GM12878 (cell line): Measurements from ENCODE around the gene MASP1.

Experiments used
- CHD4 ChIP-seq: fragments of 200-600 bp; sonication (generic); IDR thresholded peaks from 2 replicates; pipeline ENCODE4 v1.6.1; 2016; ENCODE audit warnings: mild to moderate bottlenecking
- CTCF ChIP-seq, 3 experiments: IDR thresholded peaks in 2 of 3; conservative IDR thresholded peaks in 1 of 3; 2 replicates each; pipeline ENCODE4 v1.5.1; 2011; ENCODE audit warnings: low read depth in 3 of 3, low read length in 3 of 3, mild to moderate bottlenecking in 3 of 3, control low read depth in 2 of 3, moderate library complexity in 2 of 3, inconsistent platforms in 1 of 3, mixed read lengths in 1 of 3; ENCODE audit not compliant: control insufficient read depth in 2 of 3, insufficient read depth in 1 of 3; ENCODE audit errors: extremely low read depth in 1 of 3
- EED ChIP-seq: sonication (generic); IDR thresholded peaks from 2 replicates; pipeline ENCODE4 v1.6.1; 2016; ENCODE audit warnings: antibody characterized with exemption, low read depth
- EP300 ChIP-seq, 2 experiments: fragments of 150-350 bp in 1 of 2; IDR thresholded peaks; 2 replicates each; pipeline ENCODE4 v1.6.1; 2011 to 2012; ENCODE audit warnings: low read depth in 2 of 2, low read length in 2 of 2, borderline replicate concordance in 1 of 2, improper control_type of control experiment in 1 of 2, inconsistent platforms in 1 of 2; ENCODE audit not compliant: control insufficient read depth in 1 of 2
- EZH2 ChIP-seq: IDR thresholded peaks from 2 replicates; pipeline ENCODE4 v1.6.1; 2012; ENCODE audit warnings: low read depth, mild to moderate bottlenecking, control low read depth, inconsistent platforms, low read length, borderline replicate concordance; ENCODE audit not compliant: control insufficient read depth
- FOS ChIP-seq: IDR thresholded peaks from 3 replicates; pipeline ENCODE4 v1.6.1; 2011; ENCODE audit warnings: borderline replicate concordance; ENCODE audit not compliant: insufficient read length; ENCODE audit errors: extremely low read depth
- MTA3 ChIP-seq: IDR thresholded peaks from 2 replicates; pipeline ENCODE4 v1.6.1; 2012; ENCODE audit warnings: low read length, inconsistent platforms, borderline replicate concordance
- NR2C2 ChIP-seq: IDR thresholded peaks from 2 replicates; pipeline ENCODE4 v1.6.1; 2011; ENCODE audit warnings: borderline replicate concordance, low read depth; ENCODE audit not compliant: control insufficient read depth, insufficient read length
- POLR2A ChIP-seq: IDR thresholded peaks from 2 replicates; pipeline ENCODE4 v1.6.1; 2011; ENCODE audit warnings: low read depth, mild to moderate bottlenecking, low read length
- RAD51 ChIP-seq: fragments of 450-650 bp; IDR thresholded peaks from 2 replicates; pipeline ENCODE4 v1.6.1; 2016; ENCODE audit warnings: moderate library complexity, mild to moderate bottlenecking, inconsistent platforms
- SIN3A ChIP-seq: IDR thresholded peaks from 2 replicates; pipeline ENCODE4 v1.6.1; 2012; ENCODE audit warnings: low read depth, low read length, improper control_type of control experiment
- SRF ChIP-seq, 2 experiments: IDR thresholded peaks; 2 replicates each; pipeline ENCODE4 v1.6.1; 2011; ENCODE audit warnings: low read depth in 2 of 2, low read length in 2 of 2, mild to moderate bottlenecking in 1 of 2, moderate library complexity in 1 of 2
- TAF1 ChIP-seq: IDR thresholded peaks from 2 replicates; pipeline ENCODE4 v1.6.1; 2011; ENCODE audit warnings: mild to moderate bottlenecking, low read depth, low read length, borderline replicate concordance
- ZNF274 ChIP-seq: IDR thresholded peaks from one replicate; pipeline ENCODE4 v1.8.0; 2011; ENCODE audit not compliant: insufficient read length, insufficient read depth

GRCh38 chr3:187230011-187230410 is 61.5 kb downstream of the MASP1 start:
- TF ChIP-seq CTCF (IDR thresholded peaks at IDR 0.05 in 2 of 3, conservative IDR thresholded peaks at IDR 0.05 in 1 of 3; ENCODE audit: control insufficient read depth in 2 of 3, extremely low read depth in 1 of 3, insufficient read depth in 1 of 3, low read depth in 3 of 3, low read length in 3 of 3) (no peak), POLR2A (no peak), TAF1 (no peak), EZH2 (no peak), SIN3A (no peak), ZNF274 (no peak), FOS (no peak), EP300 (IDR thresholded peaks at IDR 0.05; ENCODE audit: borderline replicate concordance in 1 of 2, control insufficient read depth in 1 of 2, low read depth in 2 of 2, low read length in 2 of 2) (no peak), SRF (IDR thresholded peaks at IDR 0.05; ENCODE audit: low read depth in 2 of 2, low read length in 2 of 2) (no peak), RAD51 (no peak), CHD4 (no peak), NR2C2 (no peak), EED (no peak), MTA3 (no peak)
